HL-60 (cell line): Measurements from ENCODE around the gene TENM4.

ENCODE experiments used
- CTCF ChIP-seq: IDR thresholded peaks from one replicate; pipeline ENCODE4 v1.5.1; 2011; ENCODE audit warnings: low read length, control low read depth, inconsistent platforms; ENCODE audit not compliant: insufficient read depth
- GABPA ChIP-seq: IDR thresholded peaks from 2 replicates; pipeline ENCODE4 v1.6.1; 2012; ENCODE audit warnings: low read depth
- REST ChIP-seq: IDR thresholded peaks from 2 replicates; pipeline ENCODE4 v1.6.1; 2012; ENCODE audit warnings: low read depth; ENCODE audit not compliant: insufficient replicate concordance

- no peak for TF ChIP-seq CTCF
- TF ChIP-seq REST = no peak
- no peak for TF ChIP-seq GABPA
Observed at GRCh38 chr11:78856211-78856610, 584.6 kb downstream of the TENM4 start.
